HG02623 (cell line): ENCODE data around the gene WFDC2.

Source experiments
- ATAC-seq: cut with Tn5 transposase; IDR thresholded peaks from one replicate; pipeline ENCODE4 v1.9.1; 2021; ENCODE audit warnings: moderate library complexity; ENCODE audit not compliant: unreplicated experiment

Gene WFDC2, protein sequence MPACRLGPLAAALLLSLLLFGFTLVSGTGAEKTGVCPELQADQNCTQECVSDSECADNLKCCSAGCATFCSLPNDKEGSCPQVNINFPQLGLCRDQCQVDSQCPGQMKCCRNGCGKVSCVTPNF

DNA sequence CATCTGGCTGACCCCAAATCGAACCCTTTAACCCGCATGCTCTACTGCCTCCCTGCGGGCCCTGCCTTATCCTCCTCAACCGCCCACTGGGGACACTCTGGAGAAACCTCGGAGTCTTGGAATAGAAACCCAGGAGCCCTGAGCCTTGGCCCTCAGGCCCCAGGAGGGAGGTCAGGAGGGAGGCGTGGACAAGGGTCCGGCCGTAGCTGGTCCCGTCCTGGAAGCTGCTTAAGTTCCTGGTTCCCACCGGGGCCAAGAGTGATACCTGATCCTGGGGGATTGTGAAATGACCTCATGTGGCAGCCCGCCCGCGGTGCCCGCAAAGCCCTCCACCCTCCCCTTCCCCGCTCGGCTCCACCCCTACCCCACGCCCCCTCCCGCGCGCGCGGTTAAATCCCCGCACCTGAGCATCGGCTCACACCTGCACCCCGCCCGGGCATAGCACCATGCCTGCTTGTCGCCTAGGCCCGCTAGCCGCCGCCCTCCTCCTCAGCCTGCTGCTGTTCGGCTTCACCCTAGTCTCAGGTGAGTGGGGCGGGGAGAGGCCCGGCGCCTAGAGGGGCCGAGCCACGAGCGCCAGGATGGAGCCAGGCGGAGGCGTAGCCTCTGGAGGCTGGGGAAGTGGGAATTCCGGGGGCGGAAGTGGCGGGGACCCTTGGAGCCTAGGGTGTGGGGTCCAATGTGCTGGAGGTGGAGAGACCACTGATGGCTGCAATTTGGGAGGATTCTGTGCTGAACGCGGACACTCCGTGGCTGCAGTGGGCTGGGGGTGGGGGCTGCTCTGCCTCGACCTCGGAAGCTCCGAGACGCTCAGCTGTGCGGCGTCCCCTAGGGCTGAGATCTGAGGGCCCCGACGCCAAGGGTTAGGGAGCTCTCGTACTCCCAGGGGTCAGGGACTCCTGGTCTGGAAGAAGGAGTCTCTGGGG is at the start of gene WFDC2:
Gene WFDC2, plus strand, starts transcription at position 418 of the 926 bp plus-strand sequence. Its CDS starts 29 bp downstream, at position 447.
- ATAC-seq: no peak

DNA sequence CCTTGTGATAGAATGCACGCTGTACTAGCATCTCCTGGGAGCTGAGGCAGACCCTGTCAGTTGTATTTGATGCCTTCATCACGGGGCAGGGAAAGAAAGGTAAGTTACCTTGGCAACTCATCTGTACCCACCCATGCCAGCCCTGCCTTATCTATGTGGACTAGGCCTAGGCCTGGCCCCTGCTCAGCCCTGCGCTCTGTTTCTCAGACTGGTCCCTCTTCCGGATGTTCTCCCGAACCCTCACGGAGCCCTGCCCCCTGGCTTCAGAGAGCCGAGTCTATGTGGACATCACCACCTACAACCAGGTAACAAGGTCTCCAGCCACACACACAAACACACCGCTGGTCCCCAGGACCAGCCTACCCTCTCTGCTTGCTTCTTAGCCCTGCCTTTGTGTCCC is 49.4 kb upstream of the WFDC2 start:
- ATAC-seq: no peak

DNA sequence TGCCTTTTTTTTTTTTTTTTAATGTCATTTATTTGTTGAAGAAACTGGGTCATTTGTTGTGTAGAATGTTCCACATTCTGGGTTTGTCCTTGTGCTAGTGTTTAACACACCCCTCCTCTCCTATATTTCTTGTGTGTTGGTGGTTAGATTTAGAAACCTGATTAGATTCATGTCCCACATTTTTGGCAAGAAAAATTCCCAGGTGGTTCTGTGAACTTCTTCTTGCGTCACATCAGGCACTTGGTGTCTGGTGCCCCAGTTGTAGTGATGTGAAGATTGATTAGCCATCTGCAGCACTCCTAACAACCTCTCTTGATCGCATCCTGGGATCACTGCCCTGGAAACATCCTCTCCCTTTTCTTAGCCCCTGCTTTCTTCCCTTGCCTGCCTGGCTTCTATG is 45.9 kb upstream of the WFDC2 start:
- ATAC-seq: no peak

DNA sequence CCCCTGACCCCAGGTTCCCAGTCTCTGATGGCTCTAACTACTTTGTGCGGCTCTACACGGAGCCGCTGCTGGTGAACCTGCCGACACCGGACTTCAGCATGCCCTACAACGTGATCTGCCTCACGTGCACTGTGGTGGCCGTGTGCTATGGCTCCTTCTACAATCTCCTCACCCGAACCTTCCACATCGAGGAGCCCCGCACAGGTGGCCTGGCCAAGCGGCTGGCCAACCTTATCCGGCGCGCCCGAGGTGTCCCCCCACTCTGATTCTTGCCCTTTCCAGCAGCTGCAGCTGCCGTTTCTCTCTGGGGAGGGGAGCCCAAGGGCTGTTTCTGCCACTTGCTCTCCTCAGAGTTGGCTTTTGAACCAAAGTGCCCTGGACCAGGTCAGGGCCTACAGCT is 44.0 kb upstream of the WFDC2 start:
- ATAC-seq: no peak

DNA sequence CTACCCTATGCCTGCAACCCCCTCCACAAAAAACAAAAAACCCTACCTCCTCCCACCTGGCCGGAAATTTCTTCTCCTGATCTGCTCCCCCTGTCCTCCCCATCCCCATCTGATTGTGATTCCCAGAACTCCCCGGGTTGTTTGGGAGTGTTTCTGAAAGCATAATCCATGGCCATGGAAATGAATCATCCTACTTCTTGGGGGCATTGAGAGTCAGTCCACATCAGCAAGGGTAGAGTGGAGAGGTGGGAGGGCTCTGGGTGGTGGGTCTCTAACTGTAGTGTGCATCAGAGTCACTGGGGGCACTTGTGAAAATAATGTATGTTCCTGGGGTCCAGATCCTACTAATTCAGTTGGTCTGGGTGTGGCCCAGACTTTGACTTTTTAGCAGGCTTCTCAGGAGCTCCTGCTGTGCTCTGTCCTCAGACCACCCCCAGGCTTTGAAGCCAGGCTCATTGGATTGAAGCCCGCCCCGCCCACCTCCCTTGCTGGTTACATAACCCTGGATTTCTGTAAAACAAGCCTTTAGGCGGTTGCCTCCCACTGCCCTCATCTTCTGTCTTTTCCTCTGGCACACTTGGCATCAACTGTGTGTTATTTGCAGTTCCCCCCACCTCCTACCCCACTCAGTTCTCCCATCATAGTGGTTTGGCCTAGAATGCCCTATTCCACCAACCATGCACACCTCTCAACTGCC is 43.1 kb upstream of the WFDC2 start:
- no peak for ATAC-seq

DNA sequence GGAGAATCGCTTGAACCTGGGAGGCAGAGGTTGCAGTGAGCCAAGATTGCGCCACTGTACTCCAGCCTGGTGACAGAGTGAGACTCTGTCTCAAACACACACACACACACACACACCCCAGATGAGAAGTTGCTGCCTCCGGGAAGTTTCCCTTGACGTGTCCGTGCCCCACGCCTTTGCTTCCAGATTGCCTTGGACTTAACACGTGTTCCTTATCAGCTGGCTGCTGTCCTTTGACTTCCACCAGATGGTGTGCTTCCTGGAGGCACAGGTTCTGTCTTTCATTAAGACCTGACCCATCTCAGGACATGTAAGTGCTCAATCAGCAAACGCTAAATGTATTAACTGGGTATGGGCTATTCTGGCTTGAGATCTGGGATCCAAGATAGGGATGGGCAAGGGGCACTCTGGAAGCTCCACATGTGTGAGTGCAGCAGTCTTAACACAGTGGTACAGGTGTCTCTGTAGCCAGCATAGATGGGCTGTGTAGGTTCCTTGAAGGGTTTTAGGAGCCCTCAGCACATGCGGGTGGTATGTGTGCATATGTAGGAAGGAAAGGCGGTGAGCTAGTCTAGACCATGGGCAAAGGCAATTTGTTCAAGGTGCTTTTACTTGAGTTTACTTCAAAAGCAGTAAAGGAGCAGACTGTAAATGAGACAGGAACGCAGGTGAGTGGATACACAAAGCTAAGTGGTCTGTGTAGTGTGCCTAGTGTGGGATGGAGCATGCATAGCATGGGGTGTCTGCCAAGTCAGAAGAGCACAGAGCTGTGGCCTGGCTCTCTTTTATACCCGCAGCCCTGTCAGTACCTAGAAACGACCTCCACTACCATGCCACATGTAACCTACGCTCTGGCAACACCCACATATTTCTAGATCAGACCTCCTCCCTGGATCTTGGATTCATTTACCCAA is 42.1 kb upstream of the WFDC2 start:
- ATAC-seq: no peak

DNA sequence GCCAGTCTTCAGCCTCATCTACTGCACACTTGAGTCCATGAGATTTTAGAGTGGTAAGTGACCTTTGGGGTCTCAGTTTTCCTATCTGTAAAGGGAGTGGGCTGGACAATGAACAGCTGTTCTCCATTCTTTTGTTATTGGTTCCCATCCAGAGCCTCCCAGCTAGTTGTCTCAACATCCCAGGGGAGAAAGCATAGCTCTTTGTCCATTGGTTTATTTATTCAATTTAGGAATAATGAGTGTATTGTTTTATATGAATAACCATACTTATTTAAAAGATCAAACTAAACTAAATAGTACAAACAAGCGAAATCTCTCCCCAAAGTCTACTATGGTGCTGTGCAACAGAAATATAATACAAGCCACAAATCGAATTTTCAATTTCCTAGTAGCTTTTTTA is 39.9 kb upstream of the WFDC2 start:
- no peak for ATAC-seq

DNA sequence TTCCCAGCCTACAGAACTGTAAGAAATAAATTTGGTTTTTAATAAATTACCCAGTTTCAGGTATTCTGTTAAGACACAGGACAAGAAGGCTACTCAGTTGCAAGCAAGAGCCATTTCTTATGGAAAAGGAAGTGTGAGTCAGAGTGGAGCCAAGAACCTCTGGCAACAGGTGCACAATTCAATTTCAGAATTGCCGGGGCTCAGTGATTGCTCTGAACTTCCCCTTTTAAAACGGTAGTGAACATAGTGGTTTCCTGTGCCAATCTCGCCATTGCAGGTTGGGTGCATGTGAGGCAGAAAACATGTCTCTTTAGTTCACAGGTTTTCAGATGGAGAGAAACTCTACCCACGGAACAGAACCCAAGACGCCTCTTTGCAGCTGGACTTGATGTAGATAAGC is 37.3 kb upstream of the WFDC2 start:
- peak; percentile 59 for ATAC-seq

DNA sequence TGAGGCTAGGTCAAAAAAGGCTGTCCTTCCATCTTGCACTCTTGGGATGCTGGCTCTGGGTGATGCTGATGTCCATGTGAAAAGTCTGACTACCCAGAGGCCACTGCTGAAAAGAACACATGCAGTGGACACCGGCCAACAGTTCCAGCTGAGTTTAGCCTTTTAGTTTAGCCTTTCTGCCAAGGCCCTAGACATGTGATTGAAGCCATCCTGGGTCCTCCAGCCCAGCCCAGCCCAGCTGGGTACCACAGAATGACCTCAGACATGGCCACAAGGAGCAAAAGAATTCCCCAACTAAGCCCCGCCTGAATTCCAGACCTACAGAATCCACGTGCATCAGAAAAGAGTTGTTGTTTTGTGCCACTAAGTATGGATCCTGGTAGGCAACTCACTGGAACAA is 36.2 kb upstream of the WFDC2 start:
- ATAC-seq: no peak

DNA sequence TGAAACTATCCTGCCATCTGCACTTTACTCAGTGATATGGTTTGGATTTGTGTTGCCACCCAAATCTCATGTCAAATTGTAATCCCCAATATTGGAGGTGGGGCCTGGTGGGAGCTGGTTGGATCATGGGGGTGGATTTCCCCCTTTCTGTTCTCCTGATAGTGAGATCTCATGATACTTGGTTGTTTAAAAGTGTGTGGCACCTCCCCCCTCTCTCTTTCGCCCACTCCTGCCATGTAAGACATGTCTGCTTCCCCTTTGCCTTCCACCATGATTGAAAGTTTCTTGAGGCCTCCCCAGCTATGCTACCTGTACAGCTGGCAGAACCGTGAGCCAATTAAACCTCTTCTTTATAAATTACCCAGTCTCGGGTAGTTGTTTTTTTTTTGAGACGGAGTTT is 35.6 kb upstream of the WFDC2 start:
- ATAC-seq: no peak

DNA sequence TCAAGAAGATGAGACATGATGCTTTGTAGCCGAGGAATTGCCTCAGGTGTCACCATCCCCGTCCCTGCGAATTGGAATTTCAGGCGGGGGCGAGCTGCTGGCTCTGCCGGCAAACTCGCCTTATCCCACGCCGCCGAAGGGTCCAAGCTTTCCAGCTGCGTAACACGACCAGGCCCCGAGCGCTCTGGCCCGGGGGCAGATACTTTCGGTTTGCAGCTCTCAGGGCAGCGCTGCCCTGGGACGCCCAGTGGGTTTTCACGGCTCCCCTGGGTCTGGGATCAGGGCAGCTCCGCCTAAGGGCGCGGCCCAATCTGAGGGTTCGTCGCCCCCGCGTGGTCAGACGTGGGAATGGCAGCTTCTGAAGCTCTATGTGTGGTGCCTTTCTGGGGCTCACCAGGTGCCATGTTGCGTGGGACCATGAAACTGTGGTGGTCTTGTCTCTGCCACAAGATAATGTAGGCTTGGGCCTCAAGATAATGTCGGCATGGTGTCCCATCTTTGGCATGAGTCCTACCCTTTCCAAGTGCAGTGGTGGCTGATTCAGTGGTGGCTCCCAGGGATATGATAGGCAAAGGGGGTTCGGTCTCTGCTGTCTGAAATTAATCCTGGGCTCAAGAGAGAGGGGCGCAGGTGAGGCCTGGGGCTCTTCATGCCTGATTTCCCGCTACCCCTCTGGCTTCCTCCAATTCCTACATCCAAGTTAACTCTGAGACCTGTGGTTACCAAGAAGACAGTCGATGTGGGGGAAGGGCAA is 32.6 kb upstream of the WFDC2 start:
- peak; percentile 83 for ATAC-seq

DNA sequence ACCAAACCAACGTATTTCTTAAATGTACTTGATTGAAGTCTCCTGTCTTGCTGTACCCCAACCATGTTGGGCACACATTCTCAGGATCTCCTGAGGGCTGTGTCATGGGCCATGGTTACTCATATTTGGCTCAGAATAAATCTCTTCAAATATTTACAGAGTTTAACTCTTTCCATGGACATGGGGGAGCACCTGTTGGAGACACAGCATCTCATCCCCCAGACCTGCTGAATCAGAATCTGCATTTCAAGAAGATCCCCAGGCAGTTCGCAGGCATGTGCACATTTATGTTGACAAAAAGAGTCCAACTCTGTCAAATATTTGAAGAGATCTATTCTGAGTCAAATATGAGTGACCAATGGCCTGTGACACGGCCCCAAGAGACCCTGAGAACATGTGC is 29.1 kb upstream of the WFDC2 start:
- no peak for ATAC-seq

DNA sequence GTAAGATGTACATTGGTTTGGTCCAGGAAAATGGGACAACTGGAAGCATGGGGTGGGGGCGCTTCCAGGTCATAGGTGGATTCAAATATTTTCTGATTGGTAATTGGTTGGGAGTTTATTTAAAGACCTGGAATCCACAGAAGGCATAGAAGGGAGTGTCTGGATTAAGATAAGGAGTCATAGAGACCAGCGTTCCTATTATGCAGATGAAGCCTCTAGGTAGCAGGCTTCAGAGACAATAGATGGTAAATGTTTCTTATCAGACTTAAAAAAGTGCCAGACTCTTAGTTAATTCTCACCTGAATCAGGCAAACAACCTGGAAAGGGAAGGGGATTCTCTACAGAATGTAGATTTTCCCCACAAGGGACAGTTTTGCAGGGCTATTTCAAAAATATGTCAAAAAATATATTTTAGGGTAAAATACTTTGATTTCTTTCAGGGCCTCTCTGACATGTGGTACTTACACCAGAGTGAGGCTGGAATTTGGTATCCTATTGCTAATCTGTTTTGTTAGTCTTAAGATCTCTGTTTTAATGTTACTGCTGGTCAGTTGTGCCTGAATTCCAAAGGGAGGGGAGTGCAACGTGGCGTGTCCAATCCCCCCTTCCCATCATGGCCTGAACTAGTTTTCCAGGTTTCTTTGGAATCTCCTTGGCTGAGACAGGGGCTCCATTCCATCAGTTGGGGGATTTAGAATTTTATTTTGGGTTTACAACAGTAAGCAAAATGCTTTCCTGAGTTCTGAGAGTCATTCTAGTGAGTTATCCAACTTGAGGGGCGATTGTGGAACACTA is 28.5 kb upstream of the WFDC2 start:
- no peak for ATAC-seq

DNA sequence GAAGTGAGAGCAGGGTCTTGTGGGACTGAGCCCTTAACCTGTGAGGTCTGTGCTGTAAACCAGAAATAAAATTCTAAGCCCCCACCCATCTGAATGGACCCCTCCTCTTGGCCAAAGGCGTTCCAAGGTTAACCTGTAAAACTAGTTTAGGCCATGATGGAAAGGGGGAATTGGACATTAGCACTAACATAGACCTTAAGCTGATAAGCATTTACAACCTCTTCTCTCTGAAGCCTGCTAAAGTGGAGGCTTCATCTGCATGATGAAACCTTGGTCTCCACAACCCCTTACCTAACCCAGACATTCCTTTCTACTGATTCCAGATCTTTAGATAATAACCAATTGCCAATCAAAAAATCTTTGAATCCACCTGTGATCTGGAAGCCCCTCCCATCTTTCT is 27.8 kb upstream of the WFDC2 start:
- no peak for ATAC-seq

DNA sequence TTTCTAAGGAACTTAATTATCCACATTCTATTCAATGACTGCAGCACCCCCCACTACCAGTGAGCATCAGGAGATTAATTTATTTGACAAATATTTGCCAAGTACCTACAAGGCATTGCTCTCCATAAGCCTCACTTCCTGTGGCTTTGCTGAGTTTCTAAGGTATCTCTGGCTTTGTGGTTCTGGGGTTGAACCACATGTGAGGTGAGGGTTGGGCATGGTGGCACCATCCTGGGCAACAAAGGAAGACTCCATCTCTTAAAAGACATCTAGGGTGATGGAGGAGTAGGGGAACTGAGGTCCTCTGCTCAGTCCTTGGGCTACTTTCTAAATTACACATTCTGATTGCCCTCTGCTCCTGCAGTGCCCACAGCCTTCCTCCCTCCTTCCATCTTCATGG is 25.5 kb upstream of the WFDC2 start:
- ATAC-seq: no peak

DNA sequence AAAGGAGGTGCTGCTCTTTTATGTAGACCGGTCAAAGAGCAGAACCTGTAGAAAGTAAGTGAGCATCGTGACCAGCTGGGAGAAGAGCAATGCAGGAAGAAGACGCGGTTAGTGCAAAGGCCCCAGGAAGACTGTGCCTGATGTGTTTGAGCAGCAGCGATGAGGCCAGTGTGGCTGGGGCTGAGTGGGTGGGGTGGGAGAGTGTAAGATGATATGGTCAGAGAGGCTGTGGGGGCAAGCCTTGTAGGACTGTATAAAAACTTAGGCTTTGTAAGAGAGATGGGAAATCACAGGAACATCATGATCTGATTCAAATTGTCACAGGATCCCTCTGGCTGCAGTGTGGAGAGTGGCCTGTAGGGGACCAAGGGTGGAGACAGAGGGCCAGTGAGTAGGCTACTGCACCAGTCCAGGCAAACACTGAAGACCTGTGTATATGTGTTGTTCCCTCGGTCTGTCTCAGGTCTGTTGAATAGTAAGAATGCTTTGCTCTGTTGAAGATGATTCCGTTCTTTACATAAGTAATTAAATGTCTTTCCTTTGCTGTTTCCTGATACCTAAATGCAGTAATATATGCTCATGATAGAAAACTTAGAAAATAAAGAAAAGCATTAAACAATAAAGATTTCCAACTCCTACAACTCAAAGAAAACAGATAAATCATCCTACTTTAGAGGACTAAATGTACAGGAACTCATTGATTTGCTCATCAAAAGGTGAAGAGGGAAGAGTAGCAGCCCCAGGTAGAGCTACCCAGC is 23.6 kb upstream of the WFDC2 start:
- ATAC-seq: no peak

DNA sequence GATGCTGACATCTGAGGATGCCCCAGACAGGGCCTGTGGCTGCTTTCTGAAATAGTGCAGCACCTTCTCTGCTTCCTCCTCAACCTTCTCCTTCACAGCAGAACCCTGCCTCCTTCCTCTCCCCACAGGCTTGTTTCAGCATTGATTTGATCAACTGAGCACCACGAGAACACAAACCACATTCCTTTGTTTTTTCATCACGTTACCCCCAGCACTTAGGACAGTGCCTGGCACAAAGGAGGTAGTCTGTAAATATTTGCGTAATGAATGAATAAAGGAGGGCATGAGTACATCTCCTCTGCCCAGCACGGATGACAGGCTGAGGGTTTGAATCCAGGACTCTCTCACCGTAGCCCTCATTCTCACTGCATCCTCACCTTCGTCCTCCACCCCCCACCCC is 21.3 kb upstream of the WFDC2 start:
- ATAC-seq: no peak

DNA sequence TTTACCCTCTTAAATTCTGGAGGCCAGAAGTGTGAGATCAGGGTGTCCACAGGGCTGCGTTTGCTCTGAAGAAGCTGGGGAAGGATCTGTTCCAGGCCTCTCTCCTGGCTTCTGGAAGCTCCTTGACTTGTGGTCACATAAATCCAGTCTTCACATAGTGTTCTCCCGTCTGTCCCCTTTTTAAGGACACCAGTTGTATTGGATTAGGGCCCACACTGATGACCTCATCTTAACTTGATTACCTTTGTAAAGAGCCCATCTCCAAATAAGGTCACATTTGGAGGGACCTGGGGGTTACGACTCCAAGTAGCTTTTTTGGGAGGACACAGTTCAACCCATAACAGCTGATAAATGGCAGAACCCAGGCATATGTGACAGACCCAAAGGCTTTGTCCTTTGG is 20.0 kb upstream of the WFDC2 start:
- no peak for ATAC-seq
